CD4-positive, alpha-beta T cell (primary cell): ENCODE data around the gene SORCS2. TPM values are rescaled to one million over a fixed set of nuclear protein-coding genes. Genes with fewer than 3 reads are reported as not detected.

ENCODE experiments used
- ATAC-seq: fragments of 200-7000 bp; cut with Tn5 transposase; one replicate; pipeline ENCODE4 v1.10.0; 2022; ENCODE audit warnings: mild to moderate bottlenecking; ENCODE audit not compliant: poor library complexity
- CTCF ChIA-PET: fragments of 350-600 bp; sonication (Branson Sonifier 250); formaldehyde crosslinking; loops from one replicate; lab custom pipeline; 2021; ENCODE audit warnings: antibody characterized with exemption, inconsistent platforms; lab: Charles Lee
- POLR2A ChIA-PET: fragments of 350-600 bp; sonication (Branson Sonifier 250); formaldehyde crosslinking; loops from one replicate; lab custom pipeline; 2021; ENCODE audit warnings: antibody characterized with exemption, inconsistent platforms; lab: Charles Lee
- DNase-seq, 14 experiments: peaks; one replicate each; pipeline ENCODE4 v3.0.0-alpha.2; 2013 to 2020; ENCODE audit warnings: mixed read lengths in 2 of 14
- H3K27ac ChIP-seq, 2 donors: one replicate each; pipeline versions ENCODE4 v1.5.1 to v1.7.0; 2013; ENCODE audit warnings: low read length in 2 of 2, low read depth in 1 of 2, mild to moderate bottlenecking in 1 of 2
- H3K27me3 ChIP-seq, 2 experiments: 1 replicate in 1 of 2; 2 replicates in 1 of 2; pipeline versions ENCODE4 v1.6.1 to v1.7.0; 2013; ENCODE audit warnings: low read length in 2 of 2, control low read depth in 1 of 2, mild to moderate bottlenecking in 1 of 2, moderate library complexity in 1 of 2; ENCODE audit not compliant: insufficient read depth in 2 of 2, control insufficient read depth in 1 of 2
- H3K36me3 ChIP-seq: one replicate; pipeline ENCODE4 v1.6.1; 2013; ENCODE audit warnings: low read length, control low read depth; ENCODE audit not compliant: insufficient read depth
- H3K4me1 ChIP-seq: one replicate; pipeline ENCODE4 v1.6.1; 2013; ENCODE audit warnings: low read length, control low read depth; ENCODE audit not compliant: insufficient read depth
- H3K4me3 ChIP-seq: one replicate; pipeline ENCODE4 v1.5.1; 2013; ENCODE audit warnings: mild to moderate bottlenecking, low read length, moderate library complexity
- H3K9me3 ChIP-seq, 2 experiments: 1 replicate in 1 of 2; 2 replicates in 1 of 2; pipeline versions ENCODE4 v1.6.1 to v1.7.0; 2013; ENCODE audit warnings: low read length in 2 of 2, mild to moderate bottlenecking in 2 of 2, control low read depth in 1 of 2, moderate library complexity in 1 of 2; ENCODE audit not compliant: control insufficient read depth in 1 of 2, insufficient read depth in 1 of 2
- H3K27ac Mint-ChIP-seq: one replicate; pipeline ENCODE4 v1.8.0; 2020; ENCODE audit warnings: mixed read lengths
- H3K27me3 Mint-ChIP-seq: one replicate; pipeline ENCODE4 v1.8.0; 2021; ENCODE audit warnings: mixed read lengths
- H3K36me3 Mint-ChIP-seq: one replicate; pipeline ENCODE4 v1.8.0; 2021; ENCODE audit warnings: low read depth, mixed read lengths
- H3K4me1 Mint-ChIP-seq: one replicate; pipeline ENCODE4 v1.8.0; 2021; ENCODE audit warnings: low read depth, mixed read lengths
- H3K4me3 Mint-ChIP-seq: one replicate; pipeline ENCODE4 v1.8.0; 2020; ENCODE audit warnings: mild to moderate bottlenecking, mixed read lengths
- H3K9me3 Mint-ChIP-seq: one replicate; pipeline ENCODE4 v1.8.0; 2020; ENCODE audit warnings: mixed read lengths
- intact Hi-C, 2 experiments: fragments of 100-400 bp; cut with DNase I in 1 of 2; cut with micrococcal nuclease in 1 of 2; formaldehyde crosslinking; loops; one replicate each; pipeline versions ENCODE4 v1.15.1 to v1.9.0; 2023 to 2025; cut with DNase I, micrococcal nuclease
- total RNA-seq, 174 experiments: library from RNA in 2 of 174; stranded (reverse) in 2 of 174; gene quantifications; one replicate each; pipeline ENCODE4 v1.2.3 and lab custom pipeline; 2021 to 2026
- TF ChIP-seq, protein P1 (sequence below): fragments of 200-600 bp; IDR thresholded peaks from one replicate; pipeline ENCODE4 v1.8.0; 2022; ENCODE audit warnings: antibody characterized with exemption, mild to moderate bottlenecking

Gene SORCS2
- total RNA-seq, 2 experiments from 2014 or later: not detected

GRCh38 chr4:7417639-7418038, 225.3 kb downstream of the SORCS2 start:
- intact Hi-C loops: no loop called here
- H3K36me3 Mint-ChIP-seq: no peaks in the 10 kb centered on the region
- no peak overlapping the region for H3K4me3 ChIP-seq
- CTCF ChIA-PET: no interaction called here
- TF ChIP-seq, protein P1, sequence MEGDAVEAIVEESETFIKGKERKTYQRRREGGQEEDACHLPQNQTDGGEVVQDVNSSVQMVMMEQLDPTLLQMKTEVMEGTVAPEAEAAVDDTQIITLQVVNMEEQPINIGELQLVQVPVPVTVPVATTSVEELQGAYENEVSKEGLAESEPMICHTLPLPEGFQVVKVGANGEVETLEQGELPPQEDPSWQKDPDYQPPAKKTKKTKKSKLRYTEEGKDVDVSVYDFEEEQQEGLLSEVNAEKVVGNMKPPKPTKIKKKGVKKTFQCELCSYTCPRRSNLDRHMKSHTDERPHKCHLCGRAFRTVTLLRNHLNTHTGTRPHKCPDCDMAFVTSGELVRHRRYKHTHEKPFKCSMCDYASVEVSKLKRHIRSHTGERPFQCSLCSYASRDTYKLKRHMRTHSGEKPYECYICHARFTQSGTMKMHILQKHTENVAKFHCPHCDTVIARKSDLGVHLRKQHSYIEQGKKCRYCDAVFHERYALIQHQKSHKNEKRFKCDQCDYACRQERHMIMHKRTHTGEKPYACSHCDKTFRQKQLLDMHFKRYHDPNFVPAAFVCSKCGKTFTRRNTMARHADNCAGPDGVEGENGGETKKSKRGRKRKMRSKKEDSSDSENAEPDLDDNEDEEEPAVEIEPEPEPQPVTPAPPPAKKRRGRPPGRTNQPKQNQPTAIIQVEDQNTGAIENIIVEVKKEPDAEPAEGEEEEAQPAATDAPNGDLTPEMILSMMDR: no peak
- DNase-seq (no peak), ATAC-seq (no peak)
- H3K36me3 ChIP-seq: no peaks in the 10 kb centered on the region
- H3K9me3 ChIP-seq: peaks cover 0 to 16% of the 10 kb centered on the region in 2 experiments
- H3K27ac Mint-ChIP-seq: no peak overlapping the region
- no peaks in the 10 kb centered on the region for H3K4me1 Mint-ChIP-seq
- peaks cover 30% of the 10 kb centered on the region for H3K27me3 Mint-ChIP-seq
- no peaks in the 10 kb centered on the region for H3K9me3 Mint-ChIP-seq
- no peak overlapping the region for H3K27ac ChIP-seq
- no peak overlapping the region for H3K4me3 Mint-ChIP-seq
- POLR2A ChIA-PET: no interaction called here
- H3K27me3 ChIP-seq: peaks cover 8 to 9% of the 10 kb centered on the region in 2 experiments
- no peaks in the 10 kb centered on the region for H3K4me1 ChIP-seq

GRCh38 chr4:7418131-7418943, 226.0 kb downstream of the SORCS2 start:
- TF ChIP-seq, protein P1: no peak
- no peak for ATAC-seq
- Histone ChIP-seq H3K9me3 (peaks cover 0 to 16% of the 10 kb centered on the region in 2 experiments), H3K27ac (no peak overlapping the region), H3K4me1 (no peaks in the 10 kb centered on the region), H3K4me3 (no peak overlapping the region), H3K27me3 (peaks cover 8 to 9% of the 10 kb centered on the region in 2 experiments), H3K36me3 (no peaks in the 10 kb centered on the region)
- Mint-ChIP-seq H3K4me3 (no peak overlapping the region), H3K27me3 (peaks cover 30% of the 10 kb centered on the region), H3K36me3 (no peaks in the 10 kb centered on the region), H3K9me3 (no peaks in the 10 kb centered on the region), H3K4me1 (no peaks in the 10 kb centered on the region), H3K27ac (no peak overlapping the region)
- ChIA-PET POLR2A (no interaction called here), CTCF (interaction anchor here (0.6 kb wide), 1 partner anchor 682 kb away, joined by 4 read pairs; no protein-coding TSS in a partner anchor)
- intact Hi-C loops: no loop called here
- DNase-seq: no peak

GRCh38 chr4:7419961-7420660, 227.8 kb downstream of the SORCS2 start:
- H3K27ac Mint-ChIP-seq: no peak overlapping the region
- Histone ChIP-seq H3K27ac (no peak overlapping the region), H3K27me3 (peaks cover 0 to 8% of the 10 kb centered on the region in 2 experiments), H3K36me3 (no peaks in the 10 kb centered on the region), H3K9me3 (peaks cover 0 to 16% of the 10 kb centered on the region in 2 experiments), H3K4me1 (no peaks in the 10 kb centered on the region), H3K4me3 (no peak overlapping the region)
- H3K27me3 Mint-ChIP-seq: peaks cover 15% of the 10 kb centered on the region
- TF ChIP-seq, protein P1: no peak
- no peaks in the 10 kb centered on the region for H3K36me3 Mint-ChIP-seq
- CTCF ChIA-PET: no interaction called here
- no peaks in the 10 kb centered on the region for H3K4me1 Mint-ChIP-seq
- POLR2A ChIA-PET: no interaction called here
- DNase-seq: no peak
- H3K4me3 Mint-ChIP-seq: no peak overlapping the region
- ATAC-seq: no peak
- no peaks in the 10 kb centered on the region for H3K9me3 Mint-ChIP-seq
- intact Hi-C loops: no loop called here
